H1 (cell line): ENCODE data around the gene SNHG17.

Source experiments
- RFX5 ChIP-seq: IDR thresholded peaks from 2 replicates; pipeline ENCODE4 v1.6.1; 2011; ENCODE audit warnings: low read depth, low read length, improper control_type of control experiment, borderline replicate concordance
- TAF1 ChIP-seq: IDR thresholded peaks from 2 replicates; pipeline ENCODE4 v1.6.1; 2011; ENCODE audit warnings: mild to moderate bottlenecking, low read depth, low read length
- USF2 ChIP-seq: IDR thresholded peaks from 2 replicates; pipeline ENCODE4 v1.6.1; 2011; ENCODE audit warnings: low read length, improper control_type of control experiment

GRCh38 chr20:38449046-38449445 is 13.9 kb upstream of the SNHG17 start:
- TF ChIP-seq RFX5 (no peak), TAF1 (no peak), USF2 (no peak)
